HG03103 (cell line): ENCODE results near the gene IRF2.

Source experiments
- ATAC-seq: cut with Tn5 transposase; IDR thresholded peaks from one replicate; pipeline ENCODE4 v1.9.1; 2021; ENCODE audit warnings: low read depth; ENCODE audit not compliant: unreplicated experiment

The IRF2 gene

DNA sequence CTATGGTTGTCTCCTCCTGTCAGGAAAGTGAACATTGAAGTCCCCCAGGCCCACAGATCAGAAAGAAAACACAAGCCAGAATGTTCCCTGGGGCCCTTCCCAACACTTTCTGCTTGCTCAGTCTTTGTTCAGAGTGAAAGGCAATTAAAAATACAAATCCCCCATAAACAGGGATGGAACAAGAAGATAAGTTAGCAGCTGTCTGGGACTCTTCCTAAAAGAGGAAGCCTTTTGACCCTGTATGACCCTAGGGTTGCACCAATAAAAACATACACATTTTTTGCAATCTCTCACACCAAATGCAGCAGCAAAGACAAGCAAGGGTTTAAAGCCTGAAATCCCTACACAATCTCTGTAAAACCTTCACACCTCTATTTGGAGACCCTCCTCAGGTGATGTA, 22.6 kb downstream of the IRF2 start:
- ATAC-seq = no peak

DNA sequence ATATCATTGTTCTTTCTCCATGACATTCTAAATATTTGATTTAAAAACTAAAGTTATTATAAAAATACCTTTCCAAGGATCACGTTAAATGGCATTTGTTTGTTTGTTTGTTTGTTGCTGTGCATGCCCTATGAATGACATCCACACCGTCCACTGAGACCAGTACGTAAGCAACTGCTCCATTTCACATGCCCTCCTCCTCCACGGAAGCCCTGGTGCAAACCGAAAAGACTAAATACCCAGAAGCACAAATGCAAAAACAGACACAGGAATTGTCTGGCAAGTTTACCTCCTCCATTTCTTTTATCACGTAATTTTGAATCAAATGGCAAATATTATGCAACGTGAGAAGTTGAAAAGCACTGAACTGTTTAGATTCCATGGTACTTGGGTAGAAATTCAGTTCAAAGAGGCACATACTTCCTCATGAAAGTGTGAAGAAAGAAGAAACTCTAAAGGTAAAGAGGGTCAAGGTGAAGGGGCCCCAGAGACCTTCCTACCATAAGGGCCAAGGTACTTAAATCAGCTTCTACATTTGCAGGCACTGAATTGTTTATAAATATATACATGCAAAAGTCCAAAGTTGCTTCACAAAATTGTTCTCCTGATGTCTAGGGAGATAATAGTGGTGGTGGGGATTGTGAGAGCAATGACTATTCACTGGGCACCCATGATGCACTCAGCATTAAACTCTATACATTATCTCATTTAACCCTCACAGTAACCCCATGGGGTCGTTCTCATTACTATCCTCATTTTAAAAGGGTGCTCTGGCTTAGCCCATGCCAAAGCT, 23.4 kb downstream of the IRF2 start:
- no peak for ATAC-seq

DNA sequence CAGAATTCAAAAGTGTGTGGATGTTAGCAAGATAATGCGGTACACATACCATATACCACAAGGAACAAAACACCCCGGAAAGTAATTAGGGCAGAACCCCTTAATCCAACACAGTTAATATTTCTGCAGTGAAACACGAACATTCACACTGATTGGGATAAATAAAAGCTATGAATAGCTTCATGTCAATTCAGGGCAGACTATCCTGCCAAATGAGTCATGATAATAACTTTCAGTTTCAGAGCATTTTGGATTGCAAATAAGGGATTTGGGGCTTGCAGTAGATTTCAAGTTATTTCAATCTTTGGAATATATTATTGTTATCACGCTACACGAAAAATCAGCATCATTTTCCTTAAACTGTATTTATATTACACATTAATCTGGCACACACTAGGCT, 24.3 kb downstream of the IRF2 start:
- ATAC-seq = no peak

- ATAC-seq = no peak
Measured at GRCh38 chr4:184448821-184449220, 25.5 kb downstream of the IRF2 start.

DNA sequence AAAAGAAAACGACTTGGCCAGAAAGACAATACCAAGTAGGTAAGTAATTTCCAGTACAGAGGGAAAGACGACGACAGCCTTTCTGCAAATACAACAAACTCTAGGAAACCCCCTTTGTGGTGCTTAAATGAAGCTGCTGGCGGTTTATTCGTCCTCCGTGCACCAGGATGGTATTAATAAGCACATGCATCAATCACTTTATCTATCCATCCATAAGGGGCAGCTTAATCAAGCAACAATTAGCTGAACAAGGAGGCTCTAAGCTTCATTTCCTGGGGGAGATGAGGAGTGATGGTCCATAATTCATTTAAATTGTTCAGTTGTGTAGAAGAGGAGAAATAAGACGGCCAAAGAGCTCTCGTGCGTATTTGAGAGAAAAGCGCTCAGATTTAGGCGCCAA, 26.2 kb downstream of the IRF2 start:
- no peak for ATAC-seq

DNA sequence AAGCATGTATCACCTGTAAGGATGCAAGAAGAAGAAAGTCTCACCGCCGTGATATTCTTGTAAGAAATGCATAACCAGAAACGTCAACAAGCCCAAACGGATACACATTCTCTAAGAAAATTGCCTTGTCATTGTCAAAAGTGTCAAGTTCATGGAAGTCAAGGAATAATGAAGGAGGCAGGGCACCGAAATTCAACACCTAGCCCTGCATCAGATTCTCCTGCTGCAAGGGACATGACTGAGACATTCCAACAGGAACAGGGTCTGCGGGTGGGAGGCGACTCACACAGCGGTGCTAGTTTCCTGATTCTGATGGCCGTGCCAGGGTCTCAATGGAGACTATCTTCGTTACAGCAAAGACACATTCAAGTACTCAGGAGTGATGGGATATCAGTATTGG, 26.7 kb downstream of the IRF2 start:
- ATAC-seq = no peak

GRCh38 chr4:184446132-184446658, 28.2 kb downstream of the IRF2 start:
- no peak for ATAC-seq

DNA sequence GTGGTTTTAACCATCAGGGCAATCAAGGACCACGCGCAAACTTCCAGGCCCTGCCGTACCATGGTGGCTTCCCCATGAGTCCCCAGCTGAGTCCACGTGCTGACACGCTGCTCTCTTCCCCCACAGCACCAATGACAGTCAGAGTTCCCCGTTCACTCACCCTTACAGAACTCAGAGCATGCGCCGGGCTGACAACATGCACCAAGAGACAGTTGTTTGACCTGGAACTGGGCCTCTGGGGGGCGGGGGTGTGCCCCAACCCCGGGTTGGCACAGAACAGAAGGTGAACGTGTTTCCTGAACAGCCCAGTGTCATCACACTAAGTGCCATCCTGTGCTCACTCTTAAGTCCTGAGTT, 29.4 kb downstream of the IRF2 start:
- peak; percentile 62 for ATAC-seq

GRCh38 chr4:184444215-184444952, 30.0 kb downstream of the IRF2 start:
- ATAC-seq = no peak

DNA sequence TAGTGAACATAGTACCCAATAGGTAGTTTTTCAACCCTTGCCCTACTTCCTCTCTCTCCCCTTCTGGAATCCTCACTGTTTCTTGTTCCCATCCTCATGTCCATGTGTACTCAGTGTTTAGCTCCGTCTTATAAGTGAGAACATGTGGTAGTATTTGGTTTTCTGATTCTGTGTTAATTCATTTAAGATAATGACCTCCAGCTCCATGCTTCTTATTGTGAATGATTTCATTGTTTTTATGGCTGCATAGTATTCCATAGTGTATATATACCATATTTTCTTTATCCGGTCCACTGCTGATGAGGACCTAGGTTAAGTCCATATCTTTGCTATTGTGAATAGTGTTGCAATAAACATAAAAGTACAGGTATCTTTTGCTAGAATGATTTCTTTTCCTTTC, 31.0 kb downstream of the IRF2 start:
- no peak for ATAC-seq

DNA sequence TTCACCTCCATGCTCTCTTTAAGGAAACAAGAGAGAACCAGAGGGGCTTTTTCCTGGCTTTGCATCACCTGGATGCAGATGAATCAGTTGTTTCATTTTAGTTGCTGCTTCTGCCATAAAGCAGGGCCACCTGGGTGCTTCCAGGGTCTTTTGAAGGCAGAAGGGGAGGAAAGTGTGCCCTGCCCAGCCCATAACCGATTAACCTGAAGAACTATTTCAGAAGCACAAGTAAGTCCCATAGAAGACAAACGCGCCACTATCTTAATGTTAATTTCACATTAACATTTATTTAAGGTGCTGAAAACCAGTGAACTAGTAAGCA, 32.1 kb downstream of the IRF2 start:
- no peak for ATAC-seq

- no peak for ATAC-seq
Measured at GRCh38 chr4:184441461-184442313, 32.7 kb downstream of the IRF2 start.

DNA sequence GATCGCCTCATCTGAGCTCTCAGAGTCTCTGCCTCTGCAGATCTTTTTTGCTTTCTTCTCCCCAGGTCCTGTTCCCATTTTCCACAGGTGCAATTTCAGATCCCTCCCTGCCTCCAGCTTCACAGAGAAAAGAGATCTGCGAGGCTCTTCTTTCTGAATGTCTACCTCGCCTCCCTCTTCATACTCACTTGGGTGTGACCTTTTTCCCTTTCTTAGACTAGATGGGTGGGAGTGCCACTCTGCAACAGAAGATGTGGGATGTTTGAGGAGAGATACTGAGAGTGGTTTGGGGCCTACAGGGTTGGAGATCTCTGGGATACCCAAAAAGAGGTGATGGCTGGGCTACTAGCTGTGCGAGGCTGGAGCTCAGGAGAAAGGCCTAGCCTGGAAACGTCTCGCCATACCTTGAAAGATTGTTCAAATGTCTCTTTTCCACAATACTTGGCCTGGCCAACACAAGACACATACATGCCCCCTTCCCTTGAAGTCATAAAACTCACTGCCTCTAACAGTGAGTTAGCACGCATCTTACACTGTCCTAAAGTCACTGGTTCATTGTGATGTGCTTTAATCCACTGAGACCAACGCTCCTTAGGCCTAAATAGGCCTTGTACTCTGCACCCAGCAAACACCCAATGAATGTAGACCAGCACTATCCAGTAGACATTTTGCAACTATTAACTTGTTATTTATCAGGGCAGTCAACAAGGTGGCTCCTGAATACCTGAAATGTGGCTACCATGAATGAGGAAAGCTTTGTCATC, 33.6 kb downstream of the IRF2 start:
- ATAC-seq = no peak

- ATAC-seq = no peak
Measured at GRCh38 chr4:184439856-184440594, 34.3 kb downstream of the IRF2 start.

DNA sequence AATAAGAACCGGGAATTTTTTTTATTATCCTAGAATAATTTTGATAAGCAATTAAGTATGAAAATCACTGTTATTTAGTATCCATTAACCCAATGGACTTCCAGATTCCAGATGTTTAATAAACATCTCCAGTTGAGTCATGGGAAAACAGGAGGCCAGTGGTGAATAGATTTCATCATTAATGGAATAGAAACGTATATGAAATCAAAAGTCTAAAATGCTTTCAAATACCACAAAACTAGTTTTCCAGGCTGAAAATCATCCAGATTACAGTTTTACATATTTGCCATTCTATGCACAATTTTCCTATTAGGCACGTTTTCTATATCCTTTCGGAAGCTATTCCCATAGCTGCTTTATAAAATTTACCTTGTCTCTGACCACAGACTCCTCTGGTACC, 35.0 kb downstream of the IRF2 start:
- ATAC-seq = no peak

GRCh38 chr4:184438375-184438774, 36.0 kb downstream of the IRF2 start:
- no peak for ATAC-seq

GRCh38 chr4:184437565-184438265, 36.6 kb downstream of the IRF2 start:
- ATAC-seq = no peak

DNA sequence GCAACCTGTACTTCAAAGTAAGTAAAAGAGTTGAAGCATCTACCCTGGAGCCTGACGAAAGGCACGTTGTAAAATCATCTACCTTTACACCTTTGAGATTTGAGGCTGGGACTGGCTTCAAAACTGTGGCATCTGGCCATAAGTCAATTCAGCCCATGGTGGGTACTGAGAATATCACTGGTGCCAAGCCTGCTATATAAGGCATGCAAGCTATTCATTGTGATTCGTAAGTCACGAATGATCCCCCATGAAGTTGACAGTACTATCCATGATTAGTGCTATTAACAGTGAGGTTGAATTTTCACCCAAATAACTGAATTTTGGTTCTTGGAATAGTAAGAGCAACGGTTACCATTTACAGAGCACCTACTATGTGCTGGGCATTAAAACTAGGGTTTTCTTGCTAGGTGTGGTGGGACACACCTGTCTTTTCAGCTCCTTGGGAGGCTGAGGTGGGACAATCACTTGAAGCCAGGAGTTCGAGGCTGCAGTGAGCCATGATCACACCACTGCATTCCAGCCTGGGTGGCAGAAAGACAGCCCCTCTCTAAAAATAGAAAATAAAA, 39.8 kb downstream of the IRF2 start:
- no peak for ATAC-seq

DNA sequence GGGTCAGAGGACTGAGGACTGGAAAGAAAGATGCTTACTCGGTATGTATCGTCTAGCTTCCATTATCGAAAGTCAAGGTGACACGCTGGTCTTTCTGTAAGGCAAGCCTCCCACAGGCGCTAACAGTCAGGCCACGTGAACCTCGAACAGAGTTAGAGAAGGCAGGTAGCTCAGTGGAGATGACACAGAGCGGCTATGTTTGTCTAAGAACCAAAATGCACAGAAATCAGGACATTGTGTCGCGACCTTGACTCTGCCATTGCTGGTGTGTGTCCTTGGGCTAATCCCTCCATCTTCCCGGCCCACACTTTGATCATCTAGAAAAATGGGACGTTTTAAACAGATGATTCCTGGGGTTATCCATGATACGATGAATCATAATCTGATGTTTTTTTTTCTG, 40.3 kb downstream of the IRF2 start:
- no peak for ATAC-seq
